Measurements from ENCODE around the gene SPG7.

The SPG7 gene

DNA sequence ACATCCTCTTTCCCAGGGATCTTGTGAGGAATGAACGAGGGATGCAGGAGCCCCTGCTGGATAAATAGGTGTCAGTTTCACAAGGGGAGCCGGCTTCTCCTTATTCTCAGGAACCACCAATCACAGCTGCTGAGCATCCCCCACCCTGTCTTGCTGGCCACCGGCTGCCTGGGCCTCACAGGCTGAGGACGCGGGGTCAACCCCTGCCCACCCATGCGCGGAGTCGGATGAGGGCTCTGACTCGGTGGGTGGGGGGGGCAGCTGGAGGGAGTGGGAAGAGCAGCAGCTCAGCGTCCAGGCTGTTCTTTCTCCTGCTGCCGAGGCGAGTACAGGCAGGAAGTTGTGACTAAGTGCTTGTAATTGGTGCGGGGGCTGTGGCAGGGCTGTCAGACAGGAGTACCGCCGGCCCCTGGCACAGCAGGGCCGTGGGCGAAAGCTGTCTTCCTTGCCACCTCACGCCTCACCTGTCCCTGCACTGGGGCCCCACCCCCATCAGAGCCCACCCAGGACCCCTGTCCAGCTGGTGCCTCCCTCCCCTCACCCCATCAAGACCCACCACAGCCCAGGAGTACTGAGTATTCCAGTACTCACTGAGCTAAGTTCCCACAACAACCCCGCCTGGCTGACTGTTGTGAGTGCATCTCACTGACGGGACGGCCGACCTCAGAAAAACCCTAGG is 94.2 kb downstream of the SPG7 start:
- DNase-seq = peak; percentile 76

GRCh38 chr16:89602952-89603590 is 94.9 kb downstream of the SPG7 start:
- no peak for DNase-seq

DNA sequence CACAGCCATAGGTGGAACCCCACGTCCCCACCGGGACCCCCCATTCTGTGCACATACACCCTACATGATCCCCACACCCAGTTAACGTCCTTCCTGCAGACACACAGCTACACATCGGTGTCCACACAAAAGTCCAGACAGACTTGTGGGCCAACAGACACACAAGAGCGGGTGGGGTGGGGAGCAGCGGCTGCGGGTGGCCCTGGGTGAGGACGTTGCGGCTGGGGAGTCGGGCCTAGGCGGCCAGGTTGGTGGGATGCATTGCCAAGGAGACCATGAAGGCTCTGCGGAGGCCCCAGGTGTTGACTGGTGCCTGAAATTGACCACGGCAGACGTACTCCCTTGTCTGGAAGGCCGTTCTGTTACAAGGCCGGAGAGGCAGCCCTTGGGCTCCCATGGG is 96.6 kb downstream of the SPG7 start:
- DNase-seq = no peak

DNA sequence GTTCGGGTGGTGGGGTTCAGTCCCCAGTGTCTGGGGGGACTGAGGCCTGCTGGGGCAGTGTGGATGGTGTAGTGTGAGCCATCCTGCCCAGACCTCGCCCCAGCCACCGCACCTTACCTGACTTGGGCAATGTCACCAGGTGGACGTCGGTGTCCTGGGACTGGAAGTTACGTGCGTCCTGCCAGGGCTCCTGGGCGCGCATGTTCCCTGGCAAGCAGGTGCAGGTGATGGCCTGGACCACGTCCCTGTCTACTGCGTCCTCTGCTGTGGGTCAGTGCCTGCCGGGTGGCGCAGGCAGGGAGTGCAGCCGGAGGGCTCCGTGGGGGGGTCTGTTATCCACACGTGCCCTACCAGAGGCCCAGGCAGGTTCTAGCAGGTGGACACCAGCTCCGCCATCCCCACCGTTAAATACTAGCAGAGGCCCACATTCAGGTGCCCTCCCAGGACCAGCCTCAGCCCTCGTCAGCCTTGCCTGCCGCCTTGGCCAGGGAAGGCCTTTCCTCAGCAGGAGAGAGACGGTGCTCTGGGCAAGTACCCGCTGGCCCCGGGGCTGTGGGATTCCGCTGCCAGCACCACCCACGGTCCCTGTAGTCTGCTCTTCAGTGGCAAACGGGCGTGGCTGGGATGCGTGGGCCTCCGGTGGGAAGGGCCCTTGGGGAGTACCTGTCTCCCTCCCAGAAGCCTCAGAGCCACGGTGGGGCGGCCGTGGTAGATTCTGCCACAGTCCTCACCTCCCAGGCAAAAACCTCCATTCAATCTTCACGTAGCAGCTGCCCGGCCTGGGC is 97.2 kb downstream of the SPG7 start:
- no peak for DNase-seq

- no peak for DNase-seq
These were observed 97.8 kb downstream of the SPG7 start for GRCh38 chr16:89606006-89606405.

All from fibroblast of skin of scalp (primary cell).